Posterior cingulate gyrus (tissue), 11 donors: ENCODE measurements around the gene GPR146.
A peak's percentile ranks its signal among the peaks of the same experiment; 100 is the strongest.

Experiments
- DNase-seq, 10 donors: peaks; one replicate each; pipeline versions ENCODE4 v3.0.0 to v3.0.0-alpha.2; 2020 to 2021; ENCODE audit warnings: mixed read lengths in 3 of 10
- intact Hi-C: fragments of 100-400 bp; cut with DNase I; formaldehyde crosslinking; loops from one replicate; pipeline ENCODE4 v1.15.1; 2023

GPR146 gene

GRCh38 chr7:1100834-1101562 lies 56.7 kb downstream of the GPR146 start:
- DNase-seq = peak in 1 of 10 donors; percentile 65
- intact Hi-C loops = no loop called here

GRCh38 chr7:1101563-1102431 lies 57.5 kb downstream of the GPR146 start:
- DNase-seq = no peak
- intact Hi-C loops = no loop called here

- DNase-seq = peak in 2 of 10 donors; percentile 2 to 65
- intact Hi-C loops = no loop called here
Measured at GRCh38 chr7:1103009-1103788, 58.9 kb downstream of the GPR146 start.

- peak in 1 of 10 donors; percentile 76 for DNase-seq
- intact Hi-C loops = no loop called here
Measured at GRCh38 chr7:1103789-1104515, 59.6 kb downstream of the GPR146 start.

- DNase-seq = peak in 1 of 10 donors; percentile 58
- intact Hi-C loops = no loop called here
Measured at GRCh38 chr7:1104516-1105179, 60.3 kb downstream of the GPR146 start.

GRCh38 chr7:1105189-1105588 lies 60.8 kb downstream of the GPR146 start:
- intact Hi-C loops = no loop called here
- DNase-seq = peak in 1 of 10 donors; percentile 64

GRCh38 chr7:1106063-1106792 lies 61.9 kb downstream of the GPR146 start:
- intact Hi-C loops = no loop called here
- DNase-seq = peak in 1 of 10 donors; percentile 45

GRCh38 chr7:1106793-1107421 lies 62.6 kb downstream of the GPR146 start:
- DNase-seq = peak in 2 of 10 donors; percentile 26 to 59
- intact Hi-C loops = no loop called here

- DNase-seq = peak in 3 of 10 donors; percentile 22 to 63 (median 45)
- intact Hi-C loops = no loop called here
Measured at GRCh38 chr7:1108264-1108920, 64.0 kb downstream of the GPR146 start.
